SK-N-SH (cell line): ENCODE data around the gene CYP4F22. TPM values are rescaled to one million over a fixed set of nuclear protein-coding genes. Genes with fewer than 3 reads are reported as not detected.
"Not testable (repeated sequence)": the region's sequence is repeated elsewhere in the genome, so short reads cannot be mapped to it uniquely, and the experiment has no call there.

Experiments
- CTCF ChIA-PET: fragments of 300-600, 350-600 bp; formaldehyde crosslinking; extraction: SDS; loops from one replicate; lab custom pipeline; 2021; lab: Yijun Ruan, JAX
- POLR2A ChIA-PET: fragments of 350-600 bp; sonication (Branson Sonifier 250); formaldehyde crosslinking; extraction: SDS; loops from one replicate; lab custom pipeline; 2020; ENCODE audit warnings: antibody characterized with exemption, inconsistent platforms; lab: Yijun Ruan, JAX
- DNase-seq: peaks from one replicate; pipeline ENCODE4 v3.0.0; 2012
- H2AFZ ChIP-seq: fragments of 200-600 bp; sonication (generic); 2 replicates; pipeline ENCODE4 v1.8.1; 2016; ENCODE audit warnings: antibody characterized with exemption, mild to moderate bottlenecking, low read depth
- H3F3A ChIP-seq: fragments of 200-600 bp; sonication (generic); replicated peaks from 2 replicates; pipeline ENCODE3; 2016; ENCODE audit warnings: antibody characterized with exemption, mild to moderate bottlenecking; ENCODE audit not compliant: insufficient read depth
- H3K27ac ChIP-seq, 2 experiments: fragments of 200-500 bp in 1 of 2; fragments of 200-600 bp in 1 of 2; sonication (Bioruptor generic) in 1 of 2; sonication (generic), shearing (Covaris generic) in 1 of 2; 2 replicates each; pipeline versions ENCODE4 v1.5.1 to v1.6.1; 2014 to 2016; ENCODE audit warnings: low read depth in 2 of 2, inconsistent platforms in 1 of 2, low read length in 1 of 2, mild to moderate bottlenecking in 1 of 2, mixed read lengths in 1 of 2
- H3K27me3 ChIP-seq: fragments of 200-600 bp; sonication (generic), shearing (Covaris generic); 2 replicates; pipeline ENCODE4 v1.6.1; 2016; ENCODE audit warnings: mixed run types; ENCODE audit not compliant: insufficient read depth
- H3K36me3 ChIP-seq, 2 experiments: fragments of 200-500 bp in 1 of 2; fragments of 200-600 bp in 1 of 2; sonication (Bioruptor generic) in 1 of 2; sonication (generic) in 1 of 2; replicated peaks in 1 of 2; 2 replicates each; pipeline versions ENCODE3 to v1.5.1; 2014 to 2016; ENCODE audit warnings: low read length in 1 of 2, mild to moderate bottlenecking in 1 of 2; ENCODE audit not compliant: insufficient read depth in 2 of 2, control insufficient read depth in 1 of 2
- H3K4me1 ChIP-seq, 2 experiments: fragments of 200-500 bp in 1 of 2; fragments of 200-600 bp in 1 of 2; sonication (Bioruptor generic) in 1 of 2; sonication (generic), shearing (Covaris generic) in 1 of 2; 2 replicates each; pipeline versions ENCODE4 v1.5.1 to v1.6.1; 2014 to 2016; ENCODE audit warnings: low read depth in 1 of 2, low read length in 1 of 2, mixed run types in 1 of 2; ENCODE audit not compliant: insufficient read depth in 2 of 2, control insufficient read depth in 1 of 2
- H3K4me2 ChIP-seq: fragments of 200-600 bp; sonication (generic), shearing (Covaris generic); 2 replicates; pipeline ENCODE4 v1.6.1; 2017; ENCODE audit warnings: mixed run types
- H3K4me3 ChIP-seq, 2 experiments: fragments of 200-500 bp in 1 of 2; fragments of 200-600 bp in 1 of 2; sonication (Bioruptor generic) in 1 of 2; sonication (generic), shearing (Covaris generic) in 1 of 2; 2 replicates each; pipeline versions ENCODE4 v1.5.1 to v1.8.1; 2014 to 2016; ENCODE audit warnings: low read depth in 2 of 2, inconsistent platforms in 1 of 2, low read length in 1 of 2, mild to moderate bottlenecking in 1 of 2, mixed read lengths in 1 of 2, moderate library complexity in 1 of 2
- H3K79me2 ChIP-seq: fragments of 200-600 bp; sonication (generic); 2 replicates; pipeline ENCODE4 v1.8.1; 2017; ENCODE audit warnings: mild to moderate bottlenecking; ENCODE audit not compliant: insufficient read depth
- H3K9ac ChIP-seq: fragments of 200-600 bp; sonication (generic); 2 replicates; pipeline ENCODE4 v1.6.1; 2017; ENCODE audit warnings: mixed run types
- H3K9me2 ChIP-seq: fragments of 200-600 bp; sonication (generic); 2 replicates; pipeline ENCODE4 v1.6.1; 2017; ENCODE audit warnings: mixed run types
- H3K9me3 ChIP-seq: fragments of 200-600 bp; sonication (generic); 2 replicates; pipeline ENCODE4 v1.6.1; 2017; ENCODE audit warnings: mixed run types, mild to moderate bottlenecking, moderate library complexity
- H4K20me1 ChIP-seq: fragments of 200-600 bp; sonication (generic); 2 replicates; pipeline ENCODE4 v1.6.1; 2017; ENCODE audit warnings: mild to moderate bottlenecking, mixed run types; ENCODE audit not compliant: insufficient read depth
- CHD2 ChIP-seq: fragments of 150-350 bp; IDR thresholded peaks from 2 replicates; pipeline ENCODE4 v1.6.1; 2018; ENCODE audit warnings: low read length; ENCODE audit not compliant: partially characterized antibody
- ELF1 ChIP-seq: IDR thresholded peaks from 2 replicates; pipeline ENCODE4 v1.4.0; 2012
- FOXM1 ChIP-seq: IDR thresholded peaks from 2 replicates; pipeline ENCODE4 v1.4.0; 2012; ENCODE audit warnings: low read depth, mild to moderate bottlenecking
- JUND ChIP-seq: IDR thresholded peaks from 2 replicates; pipeline ENCODE4 v1.4.0; 2012
- MEF2A ChIP-seq: IDR thresholded peaks from 2 replicates; pipeline ENCODE4 v1.4.0; 2012; ENCODE audit warnings: low read depth, borderline replicate concordance
- RCOR1 ChIP-seq: fragments of 150-350 bp; IDR thresholded peaks from 2 replicates; pipeline ENCODE4 v1.6.1; 2017; ENCODE audit warnings: antibody characterized with exemption, low read length
- SMC3 ChIP-seq: IDR thresholded peaks from 2 replicates; pipeline ENCODE4 v1.6.1; 2012; ENCODE audit warnings: low read depth, low read length, improper control_type of control experiment
- TCF12 ChIP-seq: IDR thresholded peaks from 2 replicates; pipeline ENCODE4 v1.4.0; 2012
- USF1 ChIP-seq: IDR thresholded peaks from 2 replicates; pipeline ENCODE4 v1.4.0; 2012; ENCODE audit warnings: low read depth, borderline replicate concordance
- USF2 ChIP-seq: fragments of 150-350 bp; IDR thresholded peaks from 2 replicates; pipeline ENCODE4 v1.6.1; 2017; ENCODE audit warnings: antibody characterized with exemption, low read length, low read depth, borderline replicate concordance
- WGBS: methylation state at CpG from one replicate; pipeline ENCODE4 v1.1.6; 2017; ENCODE audit warnings: low lambda C conversion rate; 5-methylcytosine and 5-hydroxymethylcytosine counted together
- polyA plus RNA-seq, 3 experiments: library from polyadenylated mRNA; depleted of rRNA; stranded (reverse); fragments of >200 nt; gene quantifications; 2 replicates each; pipeline ENCODE4 v1.2.3, GENCODE V29; 2012
- TF ChIP-seq, protein P1 (sequence below): IDR thresholded peaks from 2 replicates; pipeline ENCODE4 v1.6.1; 2012; ENCODE audit warnings: mild to moderate bottlenecking, low read depth, low read length, moderate library complexity
- TF ChIP-seq, protein P2 (sequence below): fragments of 200-600 bp; sonication (generic); IDR thresholded peaks from 2 replicates; pipeline ENCODE4 v1.6.1; 2017; ENCODE audit warnings: antibody characterized with exemption, mild to moderate bottlenecking, moderate library complexity
- TF ChIP-seq, protein P3 (sequence below): IDR thresholded peaks from 2 replicates; pipeline ENCODE4 v1.4.0; 2012; ENCODE audit warnings: low read depth

The CYP4F22 gene
- polyA plus RNA-seq, 1 of the 3 experiments (the other 2 are of a cell fraction), result not detected

- TF ChIP-seq, protein P1, sequence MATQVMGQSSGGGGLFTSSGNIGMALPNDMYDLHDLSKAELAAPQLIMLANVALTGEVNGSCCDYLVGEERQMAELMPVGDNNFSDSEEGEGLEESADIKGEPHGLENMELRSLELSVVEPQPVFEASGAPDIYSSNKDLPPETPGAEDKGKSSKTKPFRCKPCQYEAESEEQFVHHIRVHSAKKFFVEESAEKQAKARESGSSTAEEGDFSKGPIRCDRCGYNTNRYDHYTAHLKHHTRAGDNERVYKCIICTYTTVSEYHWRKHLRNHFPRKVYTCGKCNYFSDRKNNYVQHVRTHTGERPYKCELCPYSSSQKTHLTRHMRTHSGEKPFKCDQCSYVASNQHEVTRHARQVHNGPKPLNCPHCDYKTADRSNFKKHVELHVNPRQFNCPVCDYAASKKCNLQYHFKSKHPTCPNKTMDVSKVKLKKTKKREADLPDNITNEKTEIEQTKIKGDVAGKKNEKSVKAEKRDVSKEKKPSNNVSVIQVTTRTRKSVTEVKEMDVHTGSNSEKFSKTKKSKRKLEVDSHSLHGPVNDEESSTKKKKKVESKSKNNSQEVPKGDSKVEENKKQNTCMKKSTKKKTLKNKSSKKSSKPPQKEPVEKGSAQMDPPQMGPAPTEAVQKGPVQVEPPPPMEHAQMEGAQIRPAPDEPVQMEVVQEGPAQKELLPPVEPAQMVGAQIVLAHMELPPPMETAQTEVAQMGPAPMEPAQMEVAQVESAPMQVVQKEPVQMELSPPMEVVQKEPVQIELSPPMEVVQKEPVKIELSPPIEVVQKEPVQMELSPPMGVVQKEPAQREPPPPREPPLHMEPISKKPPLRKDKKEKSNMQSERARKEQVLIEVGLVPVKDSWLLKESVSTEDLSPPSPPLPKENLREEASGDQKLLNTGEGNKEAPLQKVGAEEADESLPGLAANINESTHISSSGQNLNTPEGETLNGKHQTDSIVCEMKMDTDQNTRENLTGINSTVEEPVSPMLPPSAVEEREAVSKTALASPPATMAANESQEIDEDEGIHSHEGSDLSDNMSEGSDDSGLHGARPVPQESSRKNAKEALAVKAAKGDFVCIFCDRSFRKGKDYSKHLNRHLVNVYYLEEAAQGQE, result no peak
These were observed 3.5 kb downstream of the CYP4F22 start (continued) for GRCh38 chr19:15511671-15512424.

- CTCF ChIA-PET, H3K79me2 ChIP-seq, H4K20me1 ChIP-seq, H3K4me1 ChIP-seq, DNase-seq, H3F3A ChIP-seq, H3K9me2 ChIP-seq, H2AFZ ChIP-seq, H3K27ac ChIP-seq, H3K36me3 ChIP-seq, H3K4me3 ChIP-seq, H3K9me3 ChIP-seq, H3K9ac ChIP-seq, POLR2A ChIA-PET: not testable (repeated sequence)
- Histone ChIP-seq H3K27me3 (peaks cover 17% of the 10 kb centered on the region; the same call in 1 of the 2 replicates), H3K4me2 (peak overlapping the region; percentile 6; the same call in 1 of the 2 replicates)
- WGBS, result 20% methylated on average over 9 of the region's 9 CpGs
These were observed 6.9 kb downstream of the CYP4F22 start for GRCh38 chr19:15515227-15515625.

DNA sequence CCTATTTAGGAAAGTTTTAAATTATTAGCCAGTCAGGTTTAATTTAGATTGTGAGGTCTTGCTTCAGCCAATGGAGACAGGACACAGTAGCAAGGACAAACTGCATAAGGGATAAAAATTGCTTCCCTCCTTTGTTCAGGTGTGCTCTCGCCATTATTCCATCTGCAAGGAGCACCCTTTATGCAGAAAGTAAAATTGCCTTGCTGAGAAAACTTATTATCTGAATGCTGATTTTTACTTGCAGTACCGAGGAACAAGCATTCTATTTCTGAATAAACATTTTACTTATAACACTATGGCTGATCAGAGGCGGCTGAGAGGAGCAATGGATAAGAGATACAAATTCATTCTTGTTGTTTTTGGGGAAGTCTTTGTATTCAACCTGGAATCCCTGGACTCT lies 8.0 kb downstream of the CYP4F22 start:
- Histone ChIP-seq H3K9me2 (no peaks in the 10 kb centered on the region), H4K20me1 (no peaks in the 10 kb centered on the region), H3K4me3 (no peak overlapping the region), H3K27me3 (peaks cover 23% of the 10 kb centered on the region; the same call in 1 of the 2 replicates), H3K4me1 (no peaks in the 10 kb centered on the region), H3F3A (no peaks in the 10 kb centered on the region), H3K9ac (no peak overlapping the region), H3K9me3 (no peaks in the 10 kb centered on the region), H2AFZ (no peak overlapping the region), H3K4me2 (no peak overlapping the region), H3K27ac (no peak overlapping the region), H3K36me3 (no peaks in the 10 kb centered on the region), H3K79me2 (no peaks in the 10 kb centered on the region)
- 2% methylated on average over 3 of the region's 3 CpGs for WGBS
- ChIA-PET POLR2A (no interaction called here), CTCF (no interaction called here)
- no peak for DNase-seq
- TF ChIP-seq, protein P1, result no peak
- no peak for TF ChIP-seq ELF1
- no peak for TF ChIP-seq SMC3
- TF ChIP-seq, protein P2, sequence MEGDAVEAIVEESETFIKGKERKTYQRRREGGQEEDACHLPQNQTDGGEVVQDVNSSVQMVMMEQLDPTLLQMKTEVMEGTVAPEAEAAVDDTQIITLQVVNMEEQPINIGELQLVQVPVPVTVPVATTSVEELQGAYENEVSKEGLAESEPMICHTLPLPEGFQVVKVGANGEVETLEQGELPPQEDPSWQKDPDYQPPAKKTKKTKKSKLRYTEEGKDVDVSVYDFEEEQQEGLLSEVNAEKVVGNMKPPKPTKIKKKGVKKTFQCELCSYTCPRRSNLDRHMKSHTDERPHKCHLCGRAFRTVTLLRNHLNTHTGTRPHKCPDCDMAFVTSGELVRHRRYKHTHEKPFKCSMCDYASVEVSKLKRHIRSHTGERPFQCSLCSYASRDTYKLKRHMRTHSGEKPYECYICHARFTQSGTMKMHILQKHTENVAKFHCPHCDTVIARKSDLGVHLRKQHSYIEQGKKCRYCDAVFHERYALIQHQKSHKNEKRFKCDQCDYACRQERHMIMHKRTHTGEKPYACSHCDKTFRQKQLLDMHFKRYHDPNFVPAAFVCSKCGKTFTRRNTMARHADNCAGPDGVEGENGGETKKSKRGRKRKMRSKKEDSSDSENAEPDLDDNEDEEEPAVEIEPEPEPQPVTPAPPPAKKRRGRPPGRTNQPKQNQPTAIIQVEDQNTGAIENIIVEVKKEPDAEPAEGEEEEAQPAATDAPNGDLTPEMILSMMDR, result no peak
- no peak for TF ChIP-seq USF1
- no peak for TF ChIP-seq USF2
- TF ChIP-seq RCOR1, result no peak
- no peak for TF ChIP-seq MEF2A
- TF ChIP-seq TCF12, result no peak
- TF ChIP-seq JUND, result no peak
- TF ChIP-seq, protein P3, sequence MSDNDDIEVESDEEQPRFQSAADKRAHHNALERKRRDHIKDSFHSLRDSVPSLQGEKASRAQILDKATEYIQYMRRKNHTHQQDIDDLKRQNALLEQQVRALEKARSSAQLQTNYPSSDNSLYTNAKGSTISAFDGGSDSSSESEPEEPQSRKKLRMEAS, result no peak
- TF ChIP-seq CHD2, result no peak
- TF ChIP-seq FOXM1, result no peak
